Hepatocyte (in vitro differentiated cells): ENCODE measurements around the gene SERPINE3. TPM values are rescaled to one million over a fixed set of nuclear protein-coding genes. Genes with fewer than 3 reads are reported as not detected.

Experiments
- DNase-seq: peaks from one replicate; pipeline ENCODE4 v3.0.0-alpha.2; 2016; ENCODE audit warnings: low spot score
- H2AFZ ChIP-seq: fragments of 200-600 bp; sonication (generic); 2 replicates; pipeline ENCODE4 v1.6.0; 2016; ENCODE audit warnings: antibody characterized with exemption, mild to moderate bottlenecking
- H3K27ac ChIP-seq: fragments of 200-600 bp; sonication (generic); 2 replicates; pipeline ENCODE4 v1.5.1; 2016; ENCODE audit warnings: mild to moderate bottlenecking
- H3K27me3 ChIP-seq: fragments of 200-600 bp; sonication (generic); 2 replicates; pipeline ENCODE4 v1.6.1; 2016
- H3K36me3 ChIP-seq: fragments of 200-600 bp; sonication (generic); replicated peaks from 2 replicates; pipeline ENCODE4 v1.5.1; 2016; ENCODE audit warnings: low read depth; ENCODE audit not compliant: insufficient read depth
- H3K4me1 ChIP-seq: fragments of 200-600 bp; sonication (generic); 2 replicates; pipeline ENCODE4 v1.5.1; 2016; ENCODE audit warnings: mild to moderate bottlenecking, moderate library complexity; ENCODE audit not compliant: insufficient read depth
- H3K4me2 ChIP-seq: fragments of 200-600 bp; sonication (generic); 2 replicates; pipeline ENCODE4 v1.6.0; 2016
- H3K4me3 ChIP-seq: fragments of 200-600 bp; sonication (generic); 2 replicates; pipeline ENCODE4 v1.5.1; 2016; ENCODE audit warnings: mild to moderate bottlenecking
- H3K79me2 ChIP-seq: fragments of 200-600 bp; sonication (generic); 2 replicates; pipeline ENCODE4 v1.6.0; 2017; ENCODE audit warnings: mild to moderate bottlenecking
- H3K9me2 ChIP-seq: fragments of 200-600 bp; sonication (generic); replicated peaks from 2 replicates; pipeline ENCODE4 v1.6.0; 2017; ENCODE audit warnings: mild to moderate bottlenecking; ENCODE audit not compliant: insufficient read depth
- H3K9me3 ChIP-seq: fragments of 200-600 bp; sonication (generic); 2 replicates; pipeline ENCODE4 v1.5.1; 2016; ENCODE audit warnings: low read depth, mild to moderate bottlenecking
- H4K20me1 ChIP-seq: fragments of 200-600 bp; sonication (generic); 2 replicates; pipeline ENCODE4 v1.6.0; 2016; ENCODE audit warnings: mild to moderate bottlenecking; ENCODE audit not compliant: insufficient read depth, poor library complexity, severe bottlenecking
- CTCF ChIP-seq: fragments of 200-600 bp; sonication (generic); IDR thresholded peaks from 2 replicates; pipeline ENCODE4 v1.5.1; 2016; ENCODE audit warnings: antibody characterized with exemption, mild to moderate bottlenecking; ENCODE audit not compliant: poor library complexity
- EZH2 ChIP-seq: fragments of 200-600 bp; sonication (generic); IDR thresholded peaks from 2 replicates; pipeline ENCODE4 v1.6.1; 2016; ENCODE audit warnings: antibody characterized with exemption, mild to moderate bottlenecking, borderline replicate concordance
- EZH2phosphoT487 ChIP-seq: fragments of 200-600 bp; sonication (generic); IDR thresholded peaks from one replicate; pipeline ENCODE4 v1.6.1; 2018; ENCODE audit warnings: antibody characterized with exemption, mild to moderate bottlenecking, low read depth, moderate library complexity; ENCODE audit not compliant: unreplicated experiment, severe bottlenecking
- WGBS: methylation state at CpG from one replicate; pipeline ENCODE4 v1.1.6; 2016; ENCODE audit warnings: low lambda C conversion rate; ENCODE audit errors: missing lambda C conversion rate; 5-methylcytosine and 5-hydroxymethylcytosine counted together
- polyA plus RNA-seq: library from polyadenylated mRNA; unstranded; fragments of >200 nt; fragmentation: Nextera tagmentation; extraction: Ambion mirVana; gene quantifications from 2 replicates; pipeline ENCODE4 v1.2.1, GENCODE V29; 2016
- total RNA-seq: library from RNA; depleted of rRNA; stranded (reverse); fragments of >200 nt; gene quantifications from 2 replicates; pipeline ENCODE4 v1.2.3, GENCODE V29; 2014

The SERPINE3 gene
- total and polyA plus RNA-seq, 2 experiments from 2014 or later, result 53.6 to 163 TPM

- Histone ChIP-seq H3K9me2 (no peaks in the 10 kb centered on the region), H3K79me2 (no peaks in the 10 kb centered on the region), H3K36me3 (no peaks in the 10 kb centered on the region), H3K4me1 (no peaks in the 10 kb centered on the region), H3K27me3 (no peaks in the 10 kb centered on the region), H2AFZ (no peak overlapping the region), H4K20me1 (no peaks in the 10 kb centered on the region), H3K27ac (no peak overlapping the region), H3K4me2 (no peak overlapping the region), H3K9me3 (no peaks in the 10 kb centered on the region), H3K4me3 (no peak overlapping the region)
- 78% methylated on average over 2 of the region's 2 CpGs for WGBS
- DNase-seq, result no peak
- TF ChIP-seq CTCF (no peak), EZH2phosphoT487 (no peak), EZH2 (no peak)
These were observed 6.7 kb upstream of the SERPINE3 start for GRCh38 chr13:51332566-51333361.

- H3K4me2 ChIP-seq, result no peak overlapping the region
- H3K27me3 ChIP-seq, result no peaks in the 10 kb centered on the region
- no peak overlapping the region for H3K27ac ChIP-seq
- H3K79me2 ChIP-seq, result no peaks in the 10 kb centered on the region
- H3K9me2 ChIP-seq, result no peaks in the 10 kb centered on the region
- DNase-seq, result no peak
- TF ChIP-seq CTCF (no peak), EZH2phosphoT487 (no peak), EZH2 (no peak)
- no peaks in the 10 kb centered on the region for H3K4me1 ChIP-seq
- H4K20me1 ChIP-seq, result no peaks in the 10 kb centered on the region
- H3K4me3 ChIP-seq, result no peak overlapping the region
- no peak overlapping the region for H2AFZ ChIP-seq
- no peaks in the 10 kb centered on the region for H3K9me3 ChIP-seq
- no peaks in the 10 kb centered on the region for H3K36me3 ChIP-seq
These were observed 6.1 kb upstream of the SERPINE3 start for GRCh38 chr13:51333421-51333820.

GRCh38 chr13:51333826-51334225 is 5.7 kb upstream of the SERPINE3 start:
- no peak for DNase-seq
- H3K9me3 ChIP-seq, result no peaks in the 10 kb centered on the region
- H3K4me3 ChIP-seq, result no peak overlapping the region
- H2AFZ ChIP-seq, result no peak overlapping the region
- no peaks in the 10 kb centered on the region for H3K4me1 ChIP-seq
- no peak overlapping the region for H3K4me2 ChIP-seq
- no peak overlapping the region for H3K27ac ChIP-seq
- no peaks in the 10 kb centered on the region for H3K9me2 ChIP-seq
- no peaks in the 10 kb centered on the region for H4K20me1 ChIP-seq
- H3K27me3 ChIP-seq, result no peaks in the 10 kb centered on the region
- TF ChIP-seq CTCF (no peak), EZH2 (no peak), EZH2phosphoT487 (no peak)
- H3K79me2 ChIP-seq, result no peaks in the 10 kb centered on the region
- no peaks in the 10 kb centered on the region for H3K36me3 ChIP-seq
